Measurements from ENCODE around the gene LMAN1L. TPM values are rescaled to one million over a fixed set of nuclear protein-coding genes. Genes with fewer than 3 reads are reported as not detected.

Gene LMAN1L
- polyA plus RNA-seq, 1 donor (not counting 4 experiments of a cell fraction or from before 2014, with no cell fraction given): not detected

DNA sequence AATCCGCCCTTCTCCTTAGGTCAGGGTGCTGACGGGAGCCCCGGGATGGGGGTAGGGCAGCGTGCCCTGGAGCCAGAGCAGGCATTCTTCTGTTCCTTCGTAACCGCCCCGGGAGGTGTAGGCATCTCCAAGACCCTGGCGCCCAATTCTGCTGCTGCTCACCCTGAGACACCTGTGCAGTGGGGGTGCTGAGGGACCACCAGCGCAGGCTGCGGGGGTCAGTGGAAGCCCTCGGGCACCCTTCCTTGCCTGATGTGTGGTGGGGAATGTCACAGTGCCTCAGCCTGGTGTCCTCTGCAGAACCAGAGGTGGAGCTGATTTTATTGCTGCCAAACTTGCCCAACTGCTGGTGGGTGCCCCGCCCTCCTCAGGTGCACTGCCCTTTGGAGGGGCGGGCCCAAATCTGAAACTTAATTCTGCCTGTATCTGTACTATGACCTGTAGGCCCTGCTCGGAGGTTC, 23.4 kb upstream of the LMAN1L start:
- Histone ChIP-seq H3K9me1 (ENCODE audit: control insufficient read depth, extremely low read depth, insufficient read depth, low read length) (peaks cover 14% of the 10 kb centered on the region), H3K27me3 (ENCODE audit: control insufficient read depth, extremely low read depth, insufficient read depth, low read length) (no peaks in the 10 kb centered on the region), H3K27ac (ENCODE audit: control insufficient read depth, insufficient read depth, low read length) (no peak overlapping the region), H3K4me3 (ENCODE audit: control insufficient read depth in 2 of 3, extremely low read depth in 1 of 3, insufficient read depth in 2 of 3, low read depth in 1 of 3, low read length in 3 of 3) (no peak overlapping the region), H3K4me1 (ENCODE audit: control insufficient read depth, extremely low read depth, insufficient read depth, low read length) (peaks cover 67% of the 10 kb centered on the region), H3K36me3 (ENCODE audit: control insufficient read depth in 2 of 2, extremely low read depth in 1 of 2, insufficient read depth in 2 of 2, low read length in 2 of 2) (peaks cover 3 to 10% of the 10 kb centered on the region in 2 experiments), H3K4me2 (ENCODE audit: control insufficient read depth, extremely low read depth, insufficient read depth, low read depth, low read length) (peak overlapping the region; percentile 46), H3K9me3 (ENCODE audit: control insufficient read depth, low read depth, low read length) (no peaks in the 10 kb centered on the region), H3K79me2 (ENCODE audit: control insufficient read depth, insufficient read depth, low read length) (peaks cover 88% of the 10 kb centered on the region), H4K20me1 (ENCODE audit: control insufficient read depth, extremely low read depth, insufficient read depth, low read length) (peaks cover 35% of the 10 kb centered on the region), H2AFZ (ENCODE audit: control insufficient read depth, low read length) (no peak overlapping the region), H3K9ac (ENCODE audit: control insufficient read depth, extremely low read depth, insufficient read depth, low read length) (no peak overlapping the region)
- FAIRE-seq: no peak
- DNase-seq (ENCODE audit: low read depth, low spot score): no peak
- no peak for TF ChIP-seq CTCF (optimal IDR thresholded peaks at IDR 0.05 in 1 of 3, IDR thresholded peaks at IDR 0.05 in 1 of 3, conservative IDR thresholded peaks at IDR 0.05 in 1 of 3; ENCODE audit: extremely low read depth in 1 of 3, insufficient read depth in 2 of 3, low read length in 3 of 3)
- TF ChIP-seq EZH2 (IDR thresholded peaks at IDR 0.05; ENCODE audit: low read length): no peak
- dilution Hi-C loops (cut with MboI; ENCODE audit: extremely low pct_ligation_motif_present, low sequenced_read_pairs): no loop called here

DNA sequence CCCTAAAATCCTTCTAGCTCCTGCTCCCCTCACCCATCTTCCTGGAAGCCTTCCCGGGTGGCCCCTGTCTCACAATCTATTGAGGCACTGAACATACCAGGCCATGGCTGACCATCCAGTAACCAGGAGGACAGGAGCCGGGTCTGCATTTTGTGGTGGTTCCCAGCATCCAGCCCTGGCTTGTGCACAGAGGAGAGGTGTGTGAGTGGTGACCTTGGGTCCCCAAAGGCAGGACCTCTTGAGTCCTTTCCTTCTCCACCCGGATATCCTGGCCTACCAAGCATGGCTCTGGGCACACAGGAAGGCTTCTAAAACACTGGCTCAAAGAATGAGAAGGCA, 22.9 kb upstream of the LMAN1L start:
- Histone ChIP-seq H3K36me3 (ENCODE audit: control insufficient read depth in 2 of 2, extremely low read depth in 1 of 2, insufficient read depth in 2 of 2, low read length in 2 of 2) (peaks cover 3 to 7% of the 10 kb centered on the region in 2 experiments), H3K27me3 (ENCODE audit: control insufficient read depth, extremely low read depth, insufficient read depth, low read length) (no peaks in the 10 kb centered on the region), H3K9me3 (ENCODE audit: control insufficient read depth, low read depth, low read length) (no peaks in the 10 kb centered on the region), H4K20me1 (ENCODE audit: control insufficient read depth, extremely low read depth, insufficient read depth, low read length) (peaks cover 39% of the 10 kb centered on the region), H2AFZ (ENCODE audit: control insufficient read depth, low read length) (no peak overlapping the region), H3K4me3 (ENCODE audit: control insufficient read depth in 2 of 3, extremely low read depth in 1 of 3, insufficient read depth in 2 of 3, low read depth in 1 of 3, low read length in 3 of 3) (no peak overlapping the region), H3K79me2 (ENCODE audit: control insufficient read depth, insufficient read depth, low read length) (peaks cover 84% of the 10 kb centered on the region), H3K27ac (ENCODE audit: control insufficient read depth, insufficient read depth, low read length) (peak overlapping the region; percentile 3), H3K4me1 (ENCODE audit: control insufficient read depth, extremely low read depth, insufficient read depth, low read length) (peaks cover 67% of the 10 kb centered on the region), H3K9ac (ENCODE audit: control insufficient read depth, extremely low read depth, insufficient read depth, low read length) (no peak overlapping the region), H3K9me1 (ENCODE audit: control insufficient read depth, extremely low read depth, insufficient read depth, low read length) (peaks cover 14% of the 10 kb centered on the region), H3K4me2 (ENCODE audit: control insufficient read depth, extremely low read depth, insufficient read depth, low read depth, low read length) (no peak overlapping the region)
- FAIRE-seq (no peak), DNase-seq (ENCODE audit: low read depth, low spot score) (no peak)
- TF ChIP-seq CTCF (optimal IDR thresholded peaks at IDR 0.05 in 1 of 3, IDR thresholded peaks at IDR 0.05 in 1 of 3, conservative IDR thresholded peaks at IDR 0.05 in 1 of 3; ENCODE audit: extremely low read depth in 1 of 3, insufficient read depth in 2 of 3, low read length in 3 of 3): no peak
- TF ChIP-seq EZH2 (IDR thresholded peaks at IDR 0.05; ENCODE audit: low read length): no peak
- dilution Hi-C loops (cut with MboI; ENCODE audit: extremely low pct_ligation_motif_present, low sequenced_read_pairs): no loop called here
